Neural cell (in vitro differentiated cells): ENCODE data around the gene ANKS1B.
A peak's percentile ranks its signal among the peaks of the same experiment; 100 is the strongest.

Source experiments
- CTCF ChIP-seq: fragments of 450-650 bp; IDR thresholded peaks from 2 replicates; pipeline ENCODE4 v1.5.1; 2014; ENCODE audit warnings: antibody characterized with exemption, mild to moderate bottlenecking, moderate library complexity; ENCODE audit not compliant: poor library complexity, severe bottlenecking
- EZH2 ChIP-seq: fragments of 200-600, 300-800 bp; shearing (Covaris generic), sonication (generic); IDR thresholded peaks from 2 replicates; pipeline ENCODE4 v1.6.1; 2014; ENCODE audit warnings: antibody characterized with exemption, low read length, borderline replicate concordance, mild to moderate bottlenecking; ENCODE audit not compliant: insufficient read depth, poor library complexity, severe bottlenecking
- REST ChIP-seq: IDR thresholded peaks from 2 replicates; pipeline ENCODE4 v1.6.1; 2012; ENCODE audit warnings: borderline replicate concordance
- TAF1 ChIP-seq: IDR thresholded peaks from 2 replicates; pipeline ENCODE4 v1.6.1; 2012; ENCODE audit warnings: low read depth

- peak; percentile 16 for TF ChIP-seq CTCF
- no peak for TF ChIP-seq EZH2
- TF ChIP-seq TAF1: no peak
- no peak for TF ChIP-seq REST
Measured at GRCh38 chr12:98838231-98838647, 1146.5 kb downstream of the ANKS1B start.
